Activated naive CD8-positive, alpha-beta T cell treated with anti-CD3 and anti-CD28 coated beads, Interleukin-2, amount 10 ng/mL, durations not matched to agents 7 days and 5 days (primary cell): ENCODE data around the gene GAS6. TPM values are rescaled to one million over a fixed set of nuclear protein-coding genes. Genes with fewer than 3 reads are reported as not detected.

Source experiments
- ATAC-seq: fragments of 150-1000 bp; cut with Tn5 transposase; one replicate; pipeline ENCODE4 v1.10.0; 2021; ENCODE audit warnings: low read depth, moderate library complexity
- POLR2A ChIA-PET: fragments of 350-600 bp; sonication (Branson Sonifier 250); formaldehyde crosslinking; loops from one replicate; lab custom pipeline; 2021; ENCODE audit warnings: antibody characterized with exemption; lab: Charles Lee
- DNase-seq: peaks from one replicate; pipeline ENCODE4 v3.0.0; 2021
- H3K27ac Mint-ChIP-seq: one replicate; pipeline ENCODE4 v1.8.0; 2022; ENCODE audit warnings: mild to moderate bottlenecking, mixed read lengths
- H3K27me3 Mint-ChIP-seq: one replicate; pipeline ENCODE4 v1.8.0; 2022; ENCODE audit warnings: mild to moderate bottlenecking, moderate library complexity, mixed read lengths
- H3K36me3 Mint-ChIP-seq: one replicate; pipeline ENCODE4 v1.8.0; 2021; ENCODE audit warnings: mild to moderate bottlenecking, mixed read lengths
- H3K4me1 Mint-ChIP-seq: one replicate; pipeline ENCODE4 v1.8.0; 2021; ENCODE audit warnings: mixed read lengths
- H3K4me3 Mint-ChIP-seq: one replicate; pipeline ENCODE4 v1.8.0; 2022; ENCODE audit warnings: mild to moderate bottlenecking, moderate library complexity, mixed read lengths
- H3K9me3 Mint-ChIP-seq: one replicate; pipeline ENCODE4 v1.8.0; 2021; ENCODE audit warnings: mixed read lengths
- total RNA-seq, 2 experiments: library from RNA; stranded (reverse); gene quantifications; one replicate each; pipeline ENCODE4 v1.2.3, GENCODE V29; 2021

Gene GAS6
- total RNA-seq, 2 experiments from 2014 or later, result 2.1 to 2.6 TPM

DNA sequence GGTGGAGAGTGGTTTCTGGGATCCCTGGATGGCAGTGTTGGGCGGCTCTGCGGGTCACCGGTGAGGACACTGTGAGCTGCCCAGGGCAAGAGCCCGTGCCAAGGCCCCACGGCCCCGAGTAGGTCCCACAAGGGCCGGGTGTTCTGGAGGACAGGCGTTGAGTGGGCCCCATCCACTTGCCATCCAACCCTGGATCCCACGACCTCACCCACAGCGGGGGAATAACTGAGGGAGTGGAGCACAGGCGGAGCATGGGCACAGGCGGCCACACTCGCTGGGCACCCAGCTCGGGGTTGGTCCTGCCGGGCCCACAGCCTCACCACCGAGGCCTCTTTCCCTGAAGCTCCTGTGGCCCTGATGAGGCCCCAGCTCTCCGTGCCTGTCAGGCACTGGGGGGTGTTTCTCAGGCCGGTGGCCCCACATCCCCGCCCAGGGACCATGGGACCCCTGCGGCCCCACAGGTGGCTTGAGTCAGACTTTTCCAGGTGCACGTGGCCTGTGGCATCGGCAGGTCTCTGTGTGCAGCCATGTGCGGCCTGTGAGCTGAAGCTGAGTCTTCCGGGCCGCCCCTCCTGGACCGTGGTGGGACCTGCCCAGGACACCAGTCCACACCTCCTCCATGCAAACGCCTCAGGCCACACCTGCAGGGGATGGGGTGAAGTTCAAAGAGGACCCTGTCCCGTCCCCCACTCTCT is 88.3 kb downstream of the GAS6 start:
- POLR2A ChIA-PET, result no interaction called here
- DNase-seq (no peak), ATAC-seq (no peak)
- Mint-ChIP-seq H3K4me3 (no peak overlapping the region), H3K27me3 (peaks cover 10% of the 10 kb centered on the region), H3K27ac (no peak overlapping the region), H3K36me3 (no peaks in the 10 kb centered on the region), H3K9me3 (peaks cover 4% of the 10 kb centered on the region), H3K4me1 (peaks cover 4% of the 10 kb centered on the region)

- DNase-seq (no peak), ATAC-seq (no peak)
- Mint-ChIP-seq H3K27ac (no peak overlapping the region), H3K9me3 (peaks cover 4% of the 10 kb centered on the region), H3K27me3 (peaks cover 5% of the 10 kb centered on the region), H3K4me1 (peaks cover 4% of the 10 kb centered on the region), H3K36me3 (no peaks in the 10 kb centered on the region), H3K4me3 (no peak overlapping the region)
- POLR2A ChIA-PET, result no interaction called here
These were observed 89.4 kb downstream of the GAS6 start for GRCh38 chr13:113774177-113775107.

DNA sequence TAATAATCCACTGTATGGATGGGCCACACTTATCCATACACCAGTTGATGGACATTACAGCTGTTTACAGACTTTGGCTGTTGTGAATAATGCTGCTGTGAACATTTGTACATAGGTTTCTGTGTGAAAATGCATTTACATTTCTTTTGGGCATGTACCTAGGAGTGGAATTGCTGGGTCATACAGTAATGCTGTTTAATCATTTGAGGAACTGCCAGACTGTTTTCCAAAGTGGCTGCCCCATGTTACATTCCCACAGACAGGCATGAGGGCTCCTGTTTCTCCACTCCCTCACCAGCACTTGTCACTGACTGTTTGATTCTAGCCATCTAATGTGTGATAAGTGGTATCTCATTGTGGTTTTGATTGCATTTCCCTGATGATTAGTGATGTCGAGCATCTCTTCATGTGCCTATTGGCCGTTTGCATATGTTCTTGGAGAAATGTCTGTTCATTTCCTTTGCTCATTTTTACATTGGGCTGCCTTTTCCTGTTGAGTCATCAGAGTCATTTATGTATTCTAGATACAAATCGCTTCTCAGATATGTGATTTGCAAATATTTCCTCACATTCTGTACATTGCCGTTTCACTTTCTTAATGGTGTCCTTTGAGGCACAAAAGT is 92.1 kb downstream of the GAS6 start:
- ATAC-seq (no peak), DNase-seq (no peak)
- peaks cover 4% of the 10 kb centered on the region for H3K9me3 Mint-ChIP-seq
- H3K36me3 Mint-ChIP-seq, result no peaks in the 10 kb centered on the region
- no peak overlapping the region for H3K4me3 Mint-ChIP-seq
- no peak overlapping the region for H3K27ac Mint-ChIP-seq
- POLR2A ChIA-PET, result no interaction called here
- no peaks in the 10 kb centered on the region for H3K27me3 Mint-ChIP-seq
- H3K4me1 Mint-ChIP-seq, result peaks cover 4% of the 10 kb centered on the region

DNA sequence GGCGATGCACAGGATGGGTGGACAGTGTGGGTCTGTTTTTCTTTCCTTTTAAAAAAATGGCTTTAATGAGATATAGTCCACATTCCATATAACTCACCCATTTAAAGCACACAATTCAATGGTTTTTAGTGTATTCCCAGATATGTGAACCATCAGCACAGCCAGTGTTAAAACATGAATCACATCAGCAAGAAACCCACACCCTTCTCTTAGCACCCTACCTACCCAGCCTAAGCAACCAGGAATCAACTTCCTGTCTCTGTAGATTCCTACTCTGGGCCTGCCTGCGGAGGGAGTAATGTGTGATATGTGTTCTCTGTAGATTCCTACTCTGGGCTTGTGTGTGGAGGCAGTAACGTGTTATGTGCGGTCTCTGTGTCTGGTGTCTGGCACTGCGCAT is 92.9 kb downstream of the GAS6 start:
- ATAC-seq (no peak), DNase-seq (no peak)
- H3K27me3 Mint-ChIP-seq, result no peaks in the 10 kb centered on the region
- no peak overlapping the region for H3K4me3 Mint-ChIP-seq
- POLR2A ChIA-PET, result no interaction called here
- no peak overlapping the region for H3K27ac Mint-ChIP-seq
- peaks cover 4% of the 10 kb centered on the region for H3K4me1 Mint-ChIP-seq
- no peaks in the 10 kb centered on the region for H3K36me3 Mint-ChIP-seq
- peaks cover 4% of the 10 kb centered on the region for H3K9me3 Mint-ChIP-seq

Other genes starting within 250 kb of the GAS6 start
- gene ATP4B, start 205.9 kb downstream of the GAS6 start, total RNA-seq, result not detected
- not detected for gene GRK1, start 196.9 kb downstream of the GAS6 start, total RNA-seq
- 1 to 10 TPM; 1.4 to 1.6 TPM for gene TMEM255B, start 104.8 kb downstream of the GAS6 start, total RNA-seq
- gene C13orf46, start 110.0 kb upstream of the GAS6 start, total RNA-seq, result 1 to 10 TPM; 4.0 to 4.9 TPM